Measurements from ENCODE around the gene IFT22.
"Not testable (repeated sequence)": the region's sequence is repeated elsewhere in the genome, so short reads cannot be mapped to it uniquely, and the experiment has no call there.

IFT22 gene

GRCh38 chr7:101308245-101309085 lies 13.1 kb downstream of the IFT22 start:
- no peak for DNase-seq (ENCODE audit: low read depth)

GRCh38 chr7:101306307-101306706 lies 15.3 kb downstream of the IFT22 start:
- no peak for DNase-seq (ENCODE audit: low read depth)

GRCh38 chr7:101303102-101303701 lies 18.4 kb downstream of the IFT22 start:
- DNase-seq (ENCODE audit: low read depth) = no peak

- DNase-seq (ENCODE audit: low read depth) = no peak
These were observed 18.9 kb downstream of the IFT22 start for GRCh38 chr7:101302641-101303101.

GRCh38 chr7:101300465-101301376 lies 20.9 kb downstream of the IFT22 start:
- no peak for DNase-seq (ENCODE audit: low read depth)

GRCh38 chr7:101299511-101300464 lies 21.8 kb downstream of the IFT22 start:
- DNase-seq (ENCODE audit: low read depth) = no peak

- no peak for DNase-seq (ENCODE audit: low read depth)
These were observed 26.8 kb downstream of the IFT22 start for GRCh38 chr7:101294832-101295121.

- DNase-seq (ENCODE audit: low read depth) = no peak
These were observed 27.4 kb downstream of the IFT22 start for GRCh38 chr7:101294039-101294831.

- DNase-seq (ENCODE audit: low read depth) = not testable (repeated sequence)
These were observed 28.3 kb downstream of the IFT22 start for GRCh38 chr7:101293069-101294021.

- not testable (repeated sequence) for DNase-seq (ENCODE audit: low read depth)
These were observed 29.0 kb downstream of the IFT22 start for GRCh38 chr7:101292566-101292965.

- DNase-seq (ENCODE audit: low read depth) = peak; percentile 5
These were observed 31.2 kb downstream of the IFT22 start for GRCh38 chr7:101290186-101291037.

GRCh38 chr7:101289687-101290086 lies 31.9 kb downstream of the IFT22 start:
- DNase-seq (ENCODE audit: low read depth) = not testable (repeated sequence)

- no peak for DNase-seq (ENCODE audit: low read depth)
These were observed 33.2 kb downstream of the IFT22 start for GRCh38 chr7:101288439-101288838.

- DNase-seq (ENCODE audit: low read depth) = no peak
These were observed 34.6 kb downstream of the IFT22 start for GRCh38 chr7:101287032-101287431.

GRCh38 chr7:101285880-101286279 lies 35.7 kb downstream of the IFT22 start:
- DNase-seq (ENCODE audit: low read depth) = not testable (repeated sequence)

GRCh38 chr7:101285171-101285570 lies 36.4 kb downstream of the IFT22 start:
- DNase-seq (ENCODE audit: low read depth) = no peak

GRCh38 chr7:101280912-101281311 lies 40.7 kb downstream of the IFT22 start:
- not testable (repeated sequence) for DNase-seq (ENCODE audit: low read depth)

Data from stromal cell of bone marrow (primary cell).